Tibial artery (tissue), 4 donors: ENCODE results near the gene RHCG.

Experiments
- DNase-seq, 2 donors: peaks; one replicate each; pipeline ENCODE4 v3.0.0-alpha.2; 2019
- H3K27ac ChIP-seq, 2 donors: fragments of 200-600 bp; sonication (generic) in 1 of 2; 1 replicate in 1 of 2; 2 replicates in 1 of 2; pipeline ENCODE4 v1.5.1; 2018 to 2019; ENCODE audit warnings: mild to moderate bottlenecking in 1 of 2
- H3K27me3 ChIP-seq, 2 donors: fragments of 200-600 bp; sonication (generic) in 1 of 2; one replicate each; pipeline versions ENCODE4 v1.5.1 to v1.6.0; 2016 to 2019
- H3K36me3 ChIP-seq, 3 donors: fragments of 200-600 bp; sonication (generic) in 2 of 3; one replicate each; pipeline ENCODE4 v1.5.1; 2016 to 2019; ENCODE audit warnings: mild to moderate bottlenecking in 2 of 3
- H3K4me1 ChIP-seq, 4 donors: fragments of 200-600 bp; sonication (generic) in 2 of 4; 1 replicate in 3 of 4; 2 replicates in 1 of 4; pipeline ENCODE4 v1.5.1; 2016 to 2019
- H3K4me3 ChIP-seq, 2 donors: fragments of 200-600 bp; sonication (generic) in 1 of 2; 1 replicate in 1 of 2; 2 replicates in 1 of 2; pipeline ENCODE4 v1.5.1; 2018 to 2019; ENCODE audit warnings: mild to moderate bottlenecking in 2 of 2
- H3K9me3 ChIP-seq, 3 donors: fragments of 200-600 bp; sonication (generic) in 1 of 3; one replicate each; pipeline ENCODE4 v1.5.1; 2016 to 2019
- CTCF ChIP-seq, 2 experiments: fragments of 200-600 bp in 1 of 2; fragments of 450-650 bp in 1 of 2; IDR thresholded peaks; one replicate each; pipeline ENCODE4 v1.5.1; 2017 to 2019; ENCODE audit warnings: antibody characterized with exemption in 2 of 2, mild to moderate bottlenecking in 1 of 2, moderate library complexity in 1 of 2
- intact Hi-C: fragments of 100-400 bp; cut with DNase I; formaldehyde crosslinking; loops from one replicate; pipeline ENCODE4 v1.15.0; 2023; ENCODE audit warnings: low total_unique reads

The RHCG gene

GRCh38 chr15:89448825-89449224, 47.6 kb downstream of the RHCG start:
- no peak for TF ChIP-seq CTCF (IDR thresholded peaks at IDR 0.05)
- intact Hi-C loops = no loop called here
- H3K27me3 ChIP-seq = peaks cover 0 to 80% of the 10 kb centered on the region in 2 donors
- no peak overlapping the region for H3K4me3 ChIP-seq
- H3K9me3 ChIP-seq = no peaks in the 10 kb centered on the region
- no peaks in the 10 kb centered on the region for H3K4me1 ChIP-seq
- DNase-seq = no peak
- H3K36me3 ChIP-seq = no peaks in the 10 kb centered on the region
- no peak overlapping the region for H3K27ac ChIP-seq

DNA sequence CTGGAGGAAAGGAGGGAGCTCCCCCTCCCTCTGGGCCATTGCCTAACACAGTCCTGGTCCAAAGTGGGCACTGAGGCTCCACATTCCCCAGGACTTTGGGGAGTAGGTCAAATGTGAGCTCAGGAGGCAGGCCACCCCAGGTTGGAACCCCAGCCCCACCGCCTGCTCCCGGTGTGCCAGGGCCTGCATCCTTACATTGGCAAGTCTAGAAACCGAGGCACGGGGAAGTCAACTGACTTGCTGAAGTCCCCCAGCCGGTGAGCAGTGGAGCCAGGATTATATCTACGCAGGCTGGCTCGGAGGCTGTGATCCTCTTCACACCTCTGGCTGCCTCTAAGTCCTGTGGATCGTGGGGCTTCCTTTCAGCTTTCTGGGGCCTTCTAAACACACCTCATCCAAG, 48.7 kb downstream of the RHCG start:
- Histone ChIP-seq H3K27ac (no peak overlapping the region), H3K4me1 (no peaks in the 10 kb centered on the region), H3K36me3 (no peaks in the 10 kb centered on the region), H3K27me3 (peaks cover 0 to 85% of the 10 kb centered on the region in 2 donors), H3K4me3 (no peak overlapping the region), H3K9me3 (no peaks in the 10 kb centered on the region)
- intact Hi-C loops = no loop called here
- DNase-seq = no peak
- no peak for TF ChIP-seq CTCF (IDR thresholded peaks at IDR 0.05)

GRCh38 chr15:89446255-89446891, 50.0 kb downstream of the RHCG start:
- Histone ChIP-seq H3K4me3 (no peak overlapping the region), H3K27me3 (peaks cover 0 to 85% of the 10 kb centered on the region in 2 donors), H3K4me1 (no peaks in the 10 kb centered on the region), H3K36me3 (no peaks in the 10 kb centered on the region), H3K9me3 (no peaks in the 10 kb centered on the region), H3K27ac (no peak overlapping the region)
- no peak for DNase-seq
- no peak for TF ChIP-seq CTCF (IDR thresholded peaks at IDR 0.05)
- intact Hi-C loops = no loop called here

GRCh38 chr15:89445518-89445917, 50.9 kb downstream of the RHCG start:
- no peak for TF ChIP-seq CTCF (IDR thresholded peaks at IDR 0.05)

GRCh38 chr15:89444241-89445225, 51.9 kb downstream of the RHCG start:
- no peak overlapping the region for H3K27ac ChIP-seq
- peaks cover 0 to 83% of the 10 kb centered on the region in 2 donors for H3K27me3 ChIP-seq
- H3K4me1 ChIP-seq = no peaks in the 10 kb centered on the region
- H3K36me3 ChIP-seq = no peaks in the 10 kb centered on the region
- DNase-seq = no peak
- no peaks in the 10 kb centered on the region for H3K9me3 ChIP-seq
- no peak for TF ChIP-seq CTCF (IDR thresholded peaks at IDR 0.05)
- H3K4me3 ChIP-seq = no peak overlapping the region
- intact Hi-C loops = no loop called here

More at GRCh38 chr15:89445518-89445917, 50.9 kb downstream of the RHCG start:
- H3K27ac ChIP-seq = no peak overlapping the region
- H3K36me3 ChIP-seq = no peaks in the 10 kb centered on the region
- H3K4me3 ChIP-seq = no peak overlapping the region
- no peaks in the 10 kb centered on the region for H3K4me1 ChIP-seq
- no peaks in the 10 kb centered on the region for H3K9me3 ChIP-seq
- intact Hi-C loops = no loop called here
- H3K27me3 ChIP-seq = peaks cover 0 to 87% of the 10 kb centered on the region in 2 donors
- no peak for DNase-seq
